Osteocyte (in vitro differentiated cells): Measurements from ENCODE around the gene TYMS. TPM values are rescaled to one million over a fixed set of nuclear protein-coding genes. Genes with fewer than 3 reads are reported as not detected.

ENCODE experiments used
- DNase-seq: peaks from one replicate; pipeline ENCODE4 v3.0.0; 2021; ENCODE audit warnings: mixed read lengths; ENCODE audit not compliant: unreplicated experiment; ENCODE audit errors: extremely low spot score
- H3K27ac Mint-ChIP-seq: one replicate; pipeline ENCODE4 v1.8.0; 2021; ENCODE audit warnings: mild to moderate bottlenecking, mixed read lengths; ENCODE audit not compliant: unreplicated experiment
- H3K27me3 Mint-ChIP-seq: one replicate; pipeline ENCODE4 v1.8.0; 2021; ENCODE audit warnings: mixed read lengths; ENCODE audit not compliant: unreplicated experiment
- H3K36me3 Mint-ChIP-seq: one replicate; pipeline ENCODE4 v1.8.0; 2021; ENCODE audit warnings: mixed read lengths; ENCODE audit not compliant: unreplicated experiment
- H3K4me1 Mint-ChIP-seq: one replicate; pipeline ENCODE4 v1.8.0; 2021; ENCODE audit warnings: mixed read lengths; ENCODE audit not compliant: unreplicated experiment
- H3K4me3 Mint-ChIP-seq: one replicate; pipeline ENCODE4 v1.8.0; 2021; ENCODE audit warnings: mild to moderate bottlenecking, moderate library complexity, mixed read lengths; ENCODE audit not compliant: unreplicated experiment
- H3K9me3 Mint-ChIP-seq: one replicate; pipeline ENCODE4 v1.8.0; 2021; ENCODE audit warnings: mixed read lengths; ENCODE audit not compliant: unreplicated experiment
- total RNA-seq: library from RNA; stranded (reverse); gene quantifications from 2 replicates; pipeline ENCODE4 v1.2.1, GENCODE V29; 2021
- TF ChIP-seq, protein P1 (sequence below): fragments of 200-600 bp; sonication (generic); IDR thresholded peaks from 2 replicates; pipeline ENCODE4 v1.5.0; 2021; ENCODE audit warnings: antibody characterized with exemption, mild to moderate bottlenecking, moderate library complexity

TYMS gene
- total RNA-seq, 1 donor from 2014 or later: 35.7 TPM

DNA sequence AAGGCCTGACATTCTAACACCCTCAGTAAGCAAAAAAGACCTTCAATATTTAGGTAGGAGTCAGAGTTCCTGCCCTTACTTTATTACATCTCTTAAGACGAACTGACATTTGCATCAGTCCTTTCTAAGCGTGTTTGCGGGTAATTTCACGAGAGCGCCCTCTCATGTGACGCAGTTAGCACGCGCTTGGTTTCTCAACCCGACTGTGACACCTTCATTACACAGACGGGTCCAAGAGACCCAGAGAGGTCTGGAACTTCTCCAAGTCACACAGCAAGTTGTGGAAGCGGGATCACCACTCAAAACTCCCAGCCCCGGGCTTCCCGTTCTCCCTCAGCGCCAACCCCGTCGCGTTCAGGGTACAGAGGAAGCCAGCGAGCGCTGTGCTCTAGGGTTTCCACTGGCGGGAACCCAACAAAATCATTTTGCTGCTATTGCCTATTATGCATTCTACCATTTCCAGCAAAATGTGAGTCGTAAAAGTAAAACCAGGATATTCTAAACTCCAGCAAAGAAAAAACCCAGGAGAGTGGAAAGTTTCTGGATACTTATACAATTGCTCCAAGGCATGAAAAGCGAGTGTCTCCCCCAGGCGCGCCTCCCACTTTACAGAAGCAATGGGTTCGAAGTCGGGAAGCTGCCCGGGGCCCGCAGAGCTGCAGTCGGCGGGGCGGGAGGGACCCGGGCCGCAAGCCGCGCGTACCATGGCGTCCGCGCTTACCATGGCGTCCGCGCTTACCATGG lies 54.4 kb downstream of the TYMS start:
- peaks cover 23% of the 10 kb centered on the region for H3K4me1 Mint-ChIP-seq
- peaks cover 7% of the 10 kb centered on the region for H3K9me3 Mint-ChIP-seq
- no peaks in the 10 kb centered on the region for H3K36me3 Mint-ChIP-seq
- H3K27me3 Mint-ChIP-seq: no peaks in the 10 kb centered on the region
- TF ChIP-seq, protein P1, sequence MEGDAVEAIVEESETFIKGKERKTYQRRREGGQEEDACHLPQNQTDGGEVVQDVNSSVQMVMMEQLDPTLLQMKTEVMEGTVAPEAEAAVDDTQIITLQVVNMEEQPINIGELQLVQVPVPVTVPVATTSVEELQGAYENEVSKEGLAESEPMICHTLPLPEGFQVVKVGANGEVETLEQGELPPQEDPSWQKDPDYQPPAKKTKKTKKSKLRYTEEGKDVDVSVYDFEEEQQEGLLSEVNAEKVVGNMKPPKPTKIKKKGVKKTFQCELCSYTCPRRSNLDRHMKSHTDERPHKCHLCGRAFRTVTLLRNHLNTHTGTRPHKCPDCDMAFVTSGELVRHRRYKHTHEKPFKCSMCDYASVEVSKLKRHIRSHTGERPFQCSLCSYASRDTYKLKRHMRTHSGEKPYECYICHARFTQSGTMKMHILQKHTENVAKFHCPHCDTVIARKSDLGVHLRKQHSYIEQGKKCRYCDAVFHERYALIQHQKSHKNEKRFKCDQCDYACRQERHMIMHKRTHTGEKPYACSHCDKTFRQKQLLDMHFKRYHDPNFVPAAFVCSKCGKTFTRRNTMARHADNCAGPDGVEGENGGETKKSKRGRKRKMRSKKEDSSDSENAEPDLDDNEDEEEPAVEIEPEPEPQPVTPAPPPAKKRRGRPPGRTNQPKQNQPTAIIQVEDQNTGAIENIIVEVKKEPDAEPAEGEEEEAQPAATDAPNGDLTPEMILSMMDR: no peak
- H3K27ac Mint-ChIP-seq: peak overlapping the region; percentile 84
- peak overlapping the region; percentile 80 for H3K4me3 Mint-ChIP-seq
- peak; percentile 83 for DNase-seq

DNA sequence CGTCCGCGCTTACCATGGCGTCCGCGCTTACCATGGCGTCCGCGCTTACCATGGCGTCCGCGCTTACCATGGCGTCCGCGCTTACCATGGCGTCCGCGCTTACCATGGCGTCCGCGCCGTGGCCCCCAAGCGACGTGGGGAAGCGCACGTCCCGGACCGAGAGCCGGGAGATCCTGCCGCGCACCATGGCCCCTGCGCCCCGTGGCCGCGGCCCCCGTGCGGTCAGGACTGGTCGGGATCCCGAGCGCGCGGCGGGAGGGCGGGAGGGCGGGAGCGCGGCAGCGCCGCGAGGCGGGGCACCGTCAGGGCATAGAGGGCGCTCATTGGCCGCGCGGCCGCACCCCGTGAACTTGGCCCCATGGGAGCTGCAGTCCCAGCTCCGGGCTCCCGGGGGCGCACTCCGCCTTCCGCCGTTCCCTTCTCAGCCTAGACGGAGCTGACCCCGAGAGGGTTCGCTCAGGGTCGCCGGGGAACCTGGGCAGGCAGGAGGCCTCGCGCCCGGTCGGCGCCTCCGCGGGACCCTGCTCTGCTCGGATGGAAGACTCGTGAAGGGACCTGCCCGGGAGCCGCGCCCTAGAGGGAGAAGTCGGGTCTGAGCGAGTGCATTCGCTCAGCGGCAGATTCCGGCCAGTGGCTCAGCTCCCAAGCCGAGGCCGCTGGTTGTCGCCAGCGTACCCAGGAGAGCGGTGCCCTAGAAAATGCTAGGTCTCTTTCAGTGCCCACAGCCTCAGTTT lies 55.1 kb downstream of the TYMS start, which contains the start of gene ENOSF1:
Gene ENOSF1 (minus strand): TSS at position 230 of the 734 bp plus-strand sequence. CDS start 43 bp downstream, at position 187.
- DNase-seq: peak; percentile 91
- Mint-ChIP-seq H3K4me3 (peak within 1 kb of the TSS; percentile 80), H3K4me1 (peaks cover 23% of the 10 kb centered on the region), H3K36me3 (no peaks in the 10 kb centered on the region), H3K27me3 (no peaks in the 10 kb centered on the region), H3K27ac (peak within 1 kb of the TSS; percentile 84), H3K9me3 (peaks cover 7% of the 10 kb centered on the region)
- TF ChIP-seq, protein P1: peak; percentile 76

DNA sequence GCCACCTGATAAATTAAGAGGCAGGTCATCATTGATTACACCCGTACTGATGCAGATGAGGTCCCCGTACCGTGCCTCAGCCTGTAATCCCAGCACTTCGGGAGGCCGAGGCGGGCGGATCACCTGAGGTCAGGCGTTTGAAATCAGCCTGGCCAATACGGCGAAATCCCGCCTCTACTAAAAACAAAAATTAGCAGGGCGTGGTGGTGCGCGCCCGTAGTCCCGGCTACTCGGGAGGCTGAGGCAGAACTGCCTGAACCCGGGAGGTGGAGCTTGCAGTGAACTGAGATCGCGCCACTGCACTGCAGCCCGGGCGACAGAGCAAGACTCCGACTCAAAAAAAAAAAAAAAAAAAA lies 55.7 kb downstream of the TYMS start:
- H3K27ac Mint-ChIP-seq: no peak overlapping the region
- peak overlapping the region; percentile 57 for H3K4me3 Mint-ChIP-seq
- TF ChIP-seq, protein P1: no peak
- H3K9me3 Mint-ChIP-seq: peaks cover 7% of the 10 kb centered on the region
- no peak for DNase-seq
- H3K36me3 Mint-ChIP-seq: no peaks in the 10 kb centered on the region
- peaks cover 23% of the 10 kb centered on the region for H3K4me1 Mint-ChIP-seq
- no peaks in the 10 kb centered on the region for H3K27me3 Mint-ChIP-seq

DNA sequence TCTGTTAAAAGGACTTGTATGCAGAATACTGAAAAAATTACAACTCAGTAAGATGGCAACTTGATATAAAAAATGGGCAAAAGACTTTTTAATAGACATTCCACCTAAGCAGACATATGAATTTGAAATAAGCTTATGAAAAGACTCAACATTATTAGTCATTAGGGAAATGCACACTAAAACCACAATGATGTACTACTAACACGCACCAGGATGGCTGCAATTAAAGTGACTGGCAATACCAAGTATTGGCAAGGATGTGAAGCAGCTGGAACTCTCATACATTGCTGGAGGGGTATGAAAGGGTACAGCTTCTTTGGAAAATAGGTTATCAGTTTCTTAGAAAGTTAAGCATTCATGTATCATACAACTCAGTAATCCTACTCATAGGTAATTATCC lies 58.2 kb downstream of the TYMS start:
- Mint-ChIP-seq H3K4me1 (peaks cover 23% of the 10 kb centered on the region), H3K4me3 (no peak overlapping the region)

More for the DNA sequence above, 58.2 kb downstream of the TYMS start:
- peaks cover 7% of the 10 kb centered on the region for H3K9me3 Mint-ChIP-seq
- no peak overlapping the region for H3K27ac Mint-ChIP-seq
- no peaks in the 10 kb centered on the region for H3K27me3 Mint-ChIP-seq
- no peak for DNase-seq
- peaks cover 7% of the 10 kb centered on the region for H3K36me3 Mint-ChIP-seq
- TF ChIP-seq, protein P1: no peak
